Activated naive CD8-positive, alpha-beta T cell treated with anti-CD3 and anti-CD28 coated beads, Interleukin-2, amount 50 U/mL, for 24 hours (primary cell): ENCODE measurements around the gene CLDN11.

Experiments
- ATAC-seq: fragments of 150-1000 bp; cut with Tn5 transposase; one replicate; pipeline ENCODE4 v1.10.0; 2021
- DNase-seq: peaks from one replicate; pipeline ENCODE4 v3.0.0; 2021
- H3K27ac Mint-ChIP-seq: one replicate; pipeline ENCODE4 v1.8.0; 2021; ENCODE audit warnings: mild to moderate bottlenecking, mixed read lengths
- H3K27me3 Mint-ChIP-seq: one replicate; pipeline ENCODE4 v1.8.0; 2021; ENCODE audit warnings: mixed read lengths
- H3K36me3 Mint-ChIP-seq: one replicate; pipeline ENCODE4 v1.8.0; 2021; ENCODE audit warnings: low read depth, mixed read lengths
- H3K4me1 Mint-ChIP-seq: one replicate; pipeline ENCODE4 v1.8.0; 2021; ENCODE audit warnings: mixed read lengths
- H3K4me3 Mint-ChIP-seq: one replicate; pipeline ENCODE4 v1.8.0; 2021; ENCODE audit warnings: mild to moderate bottlenecking, moderate library complexity, mixed read lengths
- H3K9me3 Mint-ChIP-seq: one replicate; pipeline ENCODE4 v1.8.0; 2021; ENCODE audit warnings: mixed read lengths

CLDN11 gene

GRCh38 chr3:170420307-170420821 lies 1.7 kb downstream of the CLDN11 start:
- no peaks in the 10 kb centered on the region for H3K9me3 Mint-ChIP-seq
- H3K27me3 Mint-ChIP-seq: peaks cover 42% of the 10 kb centered on the region
- no peak overlapping the region for H3K27ac Mint-ChIP-seq
- peaks cover 11% of the 10 kb centered on the region for H3K4me1 Mint-ChIP-seq
- H3K36me3 Mint-ChIP-seq: no peaks in the 10 kb centered on the region
- DNase-seq (no peak), ATAC-seq (no peak)
- no peak overlapping the region for H3K4me3 Mint-ChIP-seq

- DNase-seq (no peak), ATAC-seq (no peak)
- Mint-ChIP-seq H3K27ac (no peak overlapping the region), H3K36me3 (no peaks in the 10 kb centered on the region), H3K9me3 (no peaks in the 10 kb centered on the region), H3K4me3 (no peak overlapping the region), H3K27me3 (peaks cover 42% of the 10 kb centered on the region), H3K4me1 (peaks cover 11% of the 10 kb centered on the region)
These were observed 2.5 kb downstream of the CLDN11 start for GRCh38 chr3:170421111-170421641.

- no peaks in the 10 kb centered on the region for H3K36me3 Mint-ChIP-seq
- DNase-seq: no peak
- H3K9me3 Mint-ChIP-seq: no peaks in the 10 kb centered on the region
- peaks cover 11% of the 10 kb centered on the region for H3K4me1 Mint-ChIP-seq
- no peak overlapping the region for H3K4me3 Mint-ChIP-seq
- H3K27me3 Mint-ChIP-seq: peaks cover 38% of the 10 kb centered on the region
- no peak for ATAC-seq
- no peak overlapping the region for H3K27ac Mint-ChIP-seq
These were observed 3.1 kb downstream of the CLDN11 start for GRCh38 chr3:170421758-170422157.

GRCh38 chr3:170423001-170423615 lies 4.4 kb downstream of the CLDN11 start:
- DNase-seq (no peak), ATAC-seq (no peak)
- no peak overlapping the region for H3K27ac Mint-ChIP-seq
- no peak overlapping the region for H3K4me3 Mint-ChIP-seq
- no peaks in the 10 kb centered on the region for H3K36me3 Mint-ChIP-seq
- H3K9me3 Mint-ChIP-seq: no peaks in the 10 kb centered on the region
- peaks cover 29% of the 10 kb centered on the region for H3K27me3 Mint-ChIP-seq
- peaks cover 12% of the 10 kb centered on the region for H3K4me1 Mint-ChIP-seq

- peaks cover 21% of the 10 kb centered on the region for H3K27me3 Mint-ChIP-seq
- no peak overlapping the region for H3K4me3 Mint-ChIP-seq
- ATAC-seq (no peak), DNase-seq (no peak)
- H3K36me3 Mint-ChIP-seq: no peaks in the 10 kb centered on the region
- no peak overlapping the region for H3K27ac Mint-ChIP-seq
- peaks cover 21% of the 10 kb centered on the region for H3K4me1 Mint-ChIP-seq
- no peaks in the 10 kb centered on the region for H3K9me3 Mint-ChIP-seq
These were observed 6.2 kb downstream of the CLDN11 start for GRCh38 chr3:170424879-170425278.

GRCh38 chr3:170425491-170426239 lies 7.0 kb downstream of the CLDN11 start:
- no peaks in the 10 kb centered on the region for H3K36me3 Mint-ChIP-seq
- peaks cover 17% of the 10 kb centered on the region for H3K4me1 Mint-ChIP-seq
- DNase-seq (no peak), ATAC-seq (no peak)
- no peaks in the 10 kb centered on the region for H3K9me3 Mint-ChIP-seq
- no peak overlapping the region for H3K27ac Mint-ChIP-seq
- peaks cover 14% of the 10 kb centered on the region for H3K27me3 Mint-ChIP-seq
- no peak overlapping the region for H3K4me3 Mint-ChIP-seq

- Mint-ChIP-seq H3K27me3 (peaks cover 14% of the 10 kb centered on the region), H3K4me1 (peaks cover 17% of the 10 kb centered on the region), H3K9me3 (no peaks in the 10 kb centered on the region), H3K36me3 (no peaks in the 10 kb centered on the region), H3K4me3 (no peak overlapping the region), H3K27ac (no peak overlapping the region)
- DNase-seq: no peak
- ATAC-seq: peak; percentile 49
These were observed 7.7 kb downstream of the CLDN11 start for GRCh38 chr3:170426240-170426797.

GRCh38 chr3:170428095-170428494 lies 9.4 kb downstream of the CLDN11 start:
- DNase-seq: no peak
- Mint-ChIP-seq H3K36me3 (no peaks in the 10 kb centered on the region), H3K9me3 (no peaks in the 10 kb centered on the region), H3K27ac (no peak overlapping the region), H3K4me1 (peaks cover 17% of the 10 kb centered on the region), H3K27me3 (peaks cover 7% of the 10 kb centered on the region), H3K4me3 (no peak overlapping the region)
- ATAC-seq: no peak

- H3K36me3 Mint-ChIP-seq: no peaks in the 10 kb centered on the region
- ATAC-seq (no peak), DNase-seq (no peak)
- peaks cover 17% of the 10 kb centered on the region for H3K4me1 Mint-ChIP-seq
- no peak overlapping the region for H3K27ac Mint-ChIP-seq
- H3K4me3 Mint-ChIP-seq: no peak overlapping the region
- H3K9me3 Mint-ChIP-seq: no peaks in the 10 kb centered on the region
- peaks cover 4% of the 10 kb centered on the region for H3K27me3 Mint-ChIP-seq
These were observed 10.4 kb downstream of the CLDN11 start for GRCh38 chr3:170429050-170429449.

GRCh38 chr3:170431054-170431453 lies 12.4 kb downstream of the CLDN11 start:
- H3K9me3 Mint-ChIP-seq: no peaks in the 10 kb centered on the region
- no peaks in the 10 kb centered on the region for H3K36me3 Mint-ChIP-seq
- H3K4me3 Mint-ChIP-seq: no peak overlapping the region
- peaks cover 4% of the 10 kb centered on the region for H3K27me3 Mint-ChIP-seq
- peaks cover 17% of the 10 kb centered on the region for H3K4me1 Mint-ChIP-seq
- H3K27ac Mint-ChIP-seq: no peak overlapping the region
- no peak for ATAC-seq
- DNase-seq: no peak

GRCh38 chr3:170432416-170432815 lies 13.7 kb downstream of the CLDN11 start:
- Mint-ChIP-seq H3K4me1 (peaks cover 26% of the 10 kb centered on the region), H3K27me3 (peaks cover 7% of the 10 kb centered on the region), H3K9me3 (no peaks in the 10 kb centered on the region), H3K27ac (no peak overlapping the region), H3K36me3 (no peaks in the 10 kb centered on the region), H3K4me3 (no peak overlapping the region)
- no peak for DNase-seq
- no peak for ATAC-seq

GRCh38 chr3:170436697-170437096 lies 18.0 kb downstream of the CLDN11 start:
- peak; percentile 51 for ATAC-seq
- Mint-ChIP-seq H3K4me1 (peaks cover 25% of the 10 kb centered on the region), H3K36me3 (no peaks in the 10 kb centered on the region), H3K9me3 (no peaks in the 10 kb centered on the region), H3K27me3 (peaks cover 8% of the 10 kb centered on the region), H3K27ac (no peak overlapping the region), H3K4me3 (no peak overlapping the region)
- DNase-seq: no peak

- no peaks in the 10 kb centered on the region for H3K9me3 Mint-ChIP-seq
- H3K27ac Mint-ChIP-seq: no peak overlapping the region
- H3K27me3 Mint-ChIP-seq: peaks cover 8% of the 10 kb centered on the region
- no peaks in the 10 kb centered on the region for H3K36me3 Mint-ChIP-seq
- no peak for DNase-seq
- ATAC-seq: peak; percentile 17
- H3K4me3 Mint-ChIP-seq: no peak overlapping the region
- peaks cover 26% of the 10 kb centered on the region for H3K4me1 Mint-ChIP-seq
These were observed 18.5 kb downstream of the CLDN11 start for GRCh38 chr3:170437176-170437575.

GRCh38 chr3:170437696-170438407 lies 19.2 kb downstream of the CLDN11 start:
- Mint-ChIP-seq H3K27ac (no peak overlapping the region), H3K4me3 (no peak overlapping the region)
- no peak for ATAC-seq

More at GRCh38 chr3:170437696-170438407, 19.2 kb downstream of the CLDN11 start:
- Mint-ChIP-seq H3K9me3 (no peaks in the 10 kb centered on the region), H3K4me1 (peaks cover 26% of the 10 kb centered on the region), H3K36me3 (no peaks in the 10 kb centered on the region), H3K27me3 (peaks cover 12% of the 10 kb centered on the region)
- DNase-seq: no peak
